HG03571 (cell line): Measurements from ENCODE around the gene DRC7.
"Not testable (repeated sequence)": the region's sequence is repeated elsewhere in the genome, so short reads cannot be mapped to it uniquely, and the experiment has no call there.

Experiments used
- ATAC-seq: cut with Tn5 transposase; IDR thresholded peaks from one replicate; pipeline ENCODE4 v1.9.1; 2021; ENCODE audit not compliant: unreplicated experiment

The DRC7 gene

DNA sequence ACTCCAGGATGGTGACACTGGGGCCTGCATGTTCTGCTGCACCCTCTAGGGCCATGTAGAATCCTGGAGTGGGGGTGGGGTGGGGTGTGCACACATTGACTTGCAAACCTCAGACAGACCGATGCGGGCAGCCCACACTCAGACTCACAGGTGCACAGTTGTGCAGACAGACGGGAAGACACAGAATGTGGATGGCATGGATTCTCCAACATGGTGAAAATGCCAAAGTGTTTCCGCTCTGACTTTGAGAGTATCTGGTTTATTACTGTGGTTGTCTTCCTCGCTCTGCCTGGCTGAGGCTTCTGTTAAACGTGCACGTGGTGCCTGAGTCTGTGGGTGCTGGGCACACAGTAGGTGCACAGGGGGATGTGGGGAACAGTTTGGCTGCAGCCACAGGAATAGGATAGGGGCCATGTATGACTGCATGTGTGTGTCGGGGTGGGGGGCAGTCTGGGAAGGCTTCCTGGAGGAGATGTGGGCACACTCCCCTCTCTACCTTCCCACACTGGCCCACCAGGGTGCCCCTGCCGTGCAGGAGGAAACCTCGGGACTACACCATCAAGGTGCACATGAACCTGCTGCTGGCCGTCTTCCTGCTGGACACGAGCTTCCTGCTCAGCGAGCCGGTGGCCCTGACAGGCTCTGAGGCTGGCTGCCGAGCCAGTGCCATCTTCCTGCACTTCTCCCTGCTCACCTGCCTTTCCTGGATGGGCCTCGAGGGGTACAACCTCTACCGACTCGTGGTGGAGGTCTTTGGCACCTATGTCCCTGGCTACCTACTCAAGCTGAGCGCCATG lies 35.5 kb upstream of the DRC7 start:
- ATAC-seq, result no peak

DNA sequence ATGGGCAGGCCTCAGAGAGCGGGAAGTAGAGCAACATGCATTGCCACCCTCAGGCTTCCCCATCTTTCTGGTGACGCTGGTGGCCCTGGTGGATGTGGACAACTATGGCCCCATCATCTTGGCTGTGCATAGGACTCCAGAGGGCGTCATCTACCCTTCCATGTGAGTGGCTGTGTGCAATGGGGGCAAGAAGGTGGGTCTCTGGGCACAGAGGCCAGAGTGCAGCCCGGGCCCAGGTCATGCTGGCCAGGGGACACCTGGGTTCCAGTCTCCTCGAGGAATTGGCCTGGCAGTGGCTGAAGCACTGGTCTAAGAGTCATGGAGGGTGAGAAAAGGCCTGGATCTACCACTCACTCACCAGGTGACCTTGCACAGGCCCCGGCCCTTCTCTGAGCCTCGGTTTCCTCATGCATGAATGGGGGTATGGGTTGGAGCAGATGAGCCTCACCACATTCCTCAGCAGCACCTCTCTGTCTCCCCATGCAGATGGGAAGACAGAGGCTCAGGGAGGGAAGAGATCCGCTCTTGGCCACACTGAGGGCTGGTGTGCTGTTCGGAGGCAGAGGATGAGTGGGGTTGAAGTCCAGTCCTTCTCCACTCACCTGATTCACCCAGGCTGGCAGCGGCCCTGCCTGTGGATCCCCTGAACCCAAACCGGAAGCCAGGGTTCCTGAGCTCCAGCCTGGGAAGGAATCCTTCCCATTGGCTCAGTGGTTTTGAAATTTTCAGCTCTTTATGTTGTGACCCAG lies 33.7 kb upstream of the DRC7 start:
- no peak for ATAC-seq

DNA sequence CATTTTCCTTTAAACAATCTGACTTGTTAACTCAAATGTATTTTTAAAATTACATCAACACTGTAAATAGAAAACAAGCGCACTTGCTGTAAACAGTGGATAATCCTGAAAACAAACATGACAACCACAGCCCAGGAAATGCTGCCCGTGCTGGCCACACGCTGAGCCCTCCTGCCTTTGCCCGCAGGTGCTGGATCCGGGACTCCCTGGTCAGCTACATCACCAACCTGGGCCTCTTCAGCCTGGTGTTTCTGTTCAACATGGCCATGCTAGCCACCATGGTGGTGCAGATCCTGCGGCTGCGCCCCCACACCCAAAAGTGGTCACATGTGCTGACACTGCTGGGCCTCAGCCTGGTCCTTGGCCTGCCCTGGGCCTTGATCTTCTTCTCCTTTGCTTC lies 33.1 kb upstream of the DRC7 start:
- no peak for ATAC-seq

DNA sequence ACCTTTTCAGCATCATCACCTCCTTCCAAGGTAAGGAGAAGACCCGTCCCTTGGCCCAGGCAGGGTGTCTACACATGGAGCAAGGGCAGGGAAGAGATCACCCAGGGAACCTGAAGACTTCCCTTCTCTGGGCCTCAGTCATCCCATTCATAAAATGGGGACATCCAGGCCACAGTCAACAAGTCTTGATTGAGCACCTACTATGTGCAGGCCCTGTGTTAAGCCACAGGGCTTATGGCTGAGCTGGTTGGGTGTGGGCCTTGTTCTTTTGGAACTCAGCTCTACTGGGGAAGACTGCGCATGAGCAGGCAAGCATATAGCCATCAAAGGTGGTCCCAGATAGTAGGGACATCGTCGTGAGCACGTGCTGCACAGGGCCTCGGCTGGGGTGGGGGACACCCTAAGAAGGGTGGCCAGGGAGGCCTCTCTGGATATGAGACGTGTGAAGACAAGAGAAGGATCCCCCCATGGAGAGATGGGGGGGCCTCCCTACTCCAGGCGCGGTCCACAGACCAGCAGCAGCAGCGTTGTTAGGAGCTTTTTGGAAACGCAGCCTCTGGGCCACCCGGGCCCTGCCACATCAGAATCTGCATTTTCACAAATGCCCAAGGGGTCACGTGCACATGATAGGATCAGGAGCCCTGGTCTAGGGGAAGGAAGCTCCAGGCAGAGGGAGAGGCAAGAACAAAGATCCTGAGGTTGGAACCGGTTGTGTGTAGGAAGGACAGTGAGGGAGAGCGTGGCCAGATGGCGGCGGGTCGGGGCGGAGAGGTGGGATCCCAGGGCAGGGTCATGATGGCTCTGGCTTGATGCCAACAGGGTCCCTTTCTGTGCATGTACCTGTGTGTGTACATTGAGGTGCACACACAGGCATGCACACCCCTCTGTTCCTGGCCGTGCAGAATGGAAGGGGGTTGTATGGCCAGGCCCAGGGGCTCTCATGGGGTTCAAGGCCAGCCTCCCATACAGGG lies 32.4 kb upstream of the DRC7 start:
- ATAC-seq, result no peak

DNA sequence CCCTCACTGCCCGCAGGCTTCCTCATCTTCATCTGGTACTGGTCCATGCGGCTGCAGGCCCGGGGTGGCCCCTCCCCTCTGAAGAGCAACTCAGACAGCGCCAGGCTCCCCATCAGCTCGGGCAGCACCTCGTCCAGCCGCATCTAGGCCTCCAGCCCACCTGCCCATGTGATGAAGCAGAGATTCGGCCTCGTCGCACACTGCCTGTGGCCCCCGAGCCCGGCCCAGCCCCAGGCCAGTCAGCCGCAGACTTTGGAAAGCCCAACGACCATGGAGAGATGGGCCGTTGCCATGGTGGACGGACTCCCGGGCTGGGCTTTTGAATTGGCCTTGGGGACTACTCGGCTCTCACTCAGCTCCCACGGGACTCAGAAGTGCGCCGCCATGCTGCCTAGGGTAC lies 31.2 kb upstream of the DRC7 start:
- no peak for ATAC-seq

DNA sequence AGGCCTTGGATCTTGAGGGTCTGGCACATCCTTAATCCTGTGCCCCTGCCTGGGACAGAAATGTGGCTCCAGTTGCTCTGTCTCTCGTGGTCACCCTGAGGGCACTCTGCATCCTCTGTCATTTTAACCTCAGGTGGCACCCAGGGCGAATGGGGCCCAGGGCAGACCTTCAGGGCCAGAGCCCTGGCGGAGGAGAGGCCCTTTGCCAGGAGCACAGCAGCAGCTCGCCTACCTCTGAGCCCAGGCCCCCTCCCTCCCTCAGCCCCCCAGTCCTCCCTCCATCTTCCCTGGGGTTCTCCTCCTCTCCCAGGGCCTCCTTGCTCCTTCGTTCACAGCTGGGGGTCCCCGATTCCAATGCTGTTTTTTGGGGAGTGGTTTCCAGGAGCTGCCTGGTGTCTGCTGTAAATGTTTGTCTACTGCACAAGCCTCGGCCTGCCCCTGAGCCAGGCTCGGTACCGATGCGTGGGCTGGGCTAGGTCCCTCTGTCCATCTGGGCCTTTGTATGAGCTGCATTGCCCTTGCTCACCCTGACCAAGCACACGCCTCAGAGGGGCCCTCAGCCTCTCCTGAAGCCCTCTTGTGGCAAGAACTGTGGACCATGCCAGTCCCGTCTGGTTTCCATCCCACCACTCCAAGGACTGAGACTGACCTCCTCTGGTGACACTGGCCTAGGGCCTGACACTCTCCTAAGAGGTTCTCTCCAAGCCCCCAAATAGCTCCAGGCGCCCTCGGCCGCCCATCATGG lies 30.5 kb upstream of the DRC7 start:
- ATAC-seq, result no peak

DNA sequence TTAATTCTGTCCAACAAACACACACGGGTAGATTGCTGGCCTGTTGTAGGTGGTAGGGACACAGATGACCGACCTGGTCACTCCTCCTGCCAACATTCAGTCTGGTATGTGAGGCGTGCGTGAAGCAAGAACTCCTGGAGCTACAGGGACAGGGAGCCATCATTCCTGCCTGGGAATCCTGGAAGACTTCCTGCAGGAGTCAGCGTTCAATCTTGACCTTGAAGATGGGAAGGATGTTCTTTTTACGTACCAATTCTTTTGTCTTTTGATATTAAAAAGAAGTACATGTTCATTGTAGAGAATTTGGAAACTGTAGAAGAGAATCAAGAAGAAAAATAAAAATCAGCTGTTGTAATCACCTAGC lies 30.0 kb upstream of the DRC7 start:
- no peak for ATAC-seq

DNA sequence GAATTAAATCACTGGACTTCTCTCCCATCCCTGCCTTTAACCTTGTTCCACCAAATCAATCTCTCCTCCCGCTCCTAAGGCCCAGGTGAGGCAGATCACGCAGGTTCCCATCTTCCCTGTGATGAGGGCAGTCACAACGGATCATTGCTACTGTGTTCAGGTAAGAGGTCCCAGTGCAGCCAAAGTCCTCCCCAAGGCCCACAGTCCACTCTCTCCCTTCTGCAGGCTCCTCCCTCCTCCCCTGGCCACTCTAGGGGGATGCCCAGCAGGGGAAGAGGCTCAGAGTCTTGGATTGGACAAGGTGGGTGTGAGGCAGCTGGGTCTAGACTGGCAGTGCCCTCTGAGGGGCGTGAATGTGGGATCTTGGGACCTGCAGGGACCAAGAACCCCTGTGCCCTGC lies 29.1 kb upstream of the DRC7 start:
- ATAC-seq, result no peak

DNA sequence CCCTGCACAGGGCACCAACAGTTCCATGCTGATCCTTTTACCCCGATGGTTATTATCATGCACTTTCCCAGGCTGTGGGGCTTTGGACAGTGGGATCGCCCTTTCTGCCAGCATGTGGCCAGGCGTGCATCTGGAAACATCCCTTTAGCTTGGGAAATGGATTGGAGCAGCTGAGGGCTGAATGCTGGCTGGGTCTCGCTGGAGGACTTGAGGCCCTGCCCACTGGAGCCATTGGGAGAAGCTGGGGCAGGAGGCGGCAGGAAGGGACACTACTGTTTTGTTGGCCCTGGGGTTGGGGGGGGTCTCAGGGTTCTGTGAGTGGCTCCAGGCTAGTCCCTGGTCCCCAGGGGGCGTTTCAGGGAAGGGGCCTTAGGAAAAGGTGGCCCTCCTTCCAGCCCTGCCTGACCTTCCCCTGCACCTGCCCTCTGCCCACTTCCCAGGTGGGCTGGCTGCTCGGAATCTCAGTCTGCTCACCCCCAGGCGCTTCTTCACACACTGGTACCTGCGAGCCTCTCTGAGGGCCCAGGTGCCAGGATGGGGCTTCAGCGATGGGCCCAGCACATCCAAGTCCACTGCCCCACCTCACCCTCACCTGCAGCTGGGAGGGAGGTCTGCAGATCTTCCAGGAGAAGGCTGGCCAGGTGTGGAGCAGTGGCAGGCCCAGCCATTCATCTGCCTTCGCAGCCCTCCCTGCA lies 28.1 kb upstream of the DRC7 start:
- no peak for ATAC-seq

DNA sequence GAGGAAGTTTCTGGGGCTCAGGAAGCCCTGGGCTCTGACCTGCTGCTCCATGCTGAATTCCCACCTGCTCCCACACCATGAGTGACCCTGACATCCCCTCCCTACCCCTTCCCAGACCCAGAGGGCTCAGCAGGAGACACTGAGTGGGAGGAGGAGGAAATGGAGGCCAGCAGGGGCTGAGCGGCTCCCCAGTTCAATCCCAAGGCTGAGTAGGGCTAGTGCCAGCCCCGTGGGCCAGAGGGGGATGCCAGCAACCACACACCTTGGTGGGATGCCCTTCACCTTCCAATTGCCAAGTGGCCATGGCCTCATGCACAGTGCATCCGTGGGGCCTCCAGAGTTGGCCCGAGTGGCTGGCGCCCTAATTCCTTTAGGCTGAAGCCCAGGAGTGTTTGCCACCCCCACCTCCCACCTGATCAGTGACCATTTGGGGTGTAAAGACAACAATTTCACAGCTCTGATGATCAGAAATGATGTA lies 27.5 kb upstream of the DRC7 start:
- ATAC-seq, result no peak

DNA sequence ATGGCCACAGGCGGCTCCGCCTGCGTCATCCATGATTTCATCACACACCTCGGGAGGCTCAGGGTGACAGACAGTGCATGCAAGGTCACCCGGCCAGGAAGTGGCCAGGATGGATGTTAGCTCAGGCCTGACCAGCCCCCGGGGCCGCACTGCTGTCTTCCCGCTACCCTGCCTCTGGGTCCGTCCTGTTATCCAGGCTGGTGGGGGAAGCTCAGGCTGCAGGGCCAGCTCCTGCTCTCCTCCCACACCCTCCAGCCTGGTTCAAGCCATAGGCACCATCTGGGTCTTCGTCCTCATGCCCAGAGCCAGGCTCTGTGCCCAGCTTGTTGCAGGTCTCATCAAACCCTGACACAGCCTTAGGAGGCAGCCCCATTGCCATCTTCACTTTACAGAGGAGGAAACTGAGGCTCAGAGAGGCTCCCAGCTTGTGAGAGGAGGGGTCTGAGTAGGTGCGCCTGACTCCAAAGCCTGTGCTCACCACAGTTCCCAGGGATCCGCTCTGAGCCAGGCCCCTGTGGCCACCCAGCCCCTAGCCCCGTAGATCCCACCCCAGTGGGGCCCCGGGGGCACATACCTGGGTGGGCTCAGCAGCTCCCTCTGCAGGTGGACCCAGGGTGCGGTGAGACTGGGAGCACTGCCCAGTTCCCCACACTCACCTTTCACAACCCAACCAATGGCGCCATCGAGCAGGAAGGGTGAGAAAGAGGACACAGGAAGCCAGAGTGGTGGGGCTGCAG lies 26.9 kb upstream of the DRC7 start:
- no peak for ATAC-seq

DNA sequence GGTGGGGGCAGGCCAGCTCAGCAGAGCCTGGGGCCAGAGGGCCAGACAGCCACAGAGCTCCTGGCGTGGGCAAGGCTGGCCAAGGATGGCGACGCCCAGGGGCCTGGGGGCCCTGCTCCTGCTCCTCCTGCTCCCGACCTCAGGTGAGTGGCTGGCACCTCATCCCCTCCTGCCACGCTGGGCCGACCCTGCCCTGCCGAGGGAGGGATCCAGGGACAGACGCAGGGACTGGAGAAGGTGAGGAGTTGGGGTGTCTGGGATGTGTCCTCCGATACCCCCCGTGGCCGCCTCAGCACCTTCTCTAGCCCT lies 26.4 kb upstream of the DRC7 start, which contains the start of gene ADGRG3:
Gene ADGRG3 (plus strand): TSS at position 44 of the 309 bp plus-strand sequence. CDS start 42 bp downstream, at position 86.
- no peak for ATAC-seq

DNA sequence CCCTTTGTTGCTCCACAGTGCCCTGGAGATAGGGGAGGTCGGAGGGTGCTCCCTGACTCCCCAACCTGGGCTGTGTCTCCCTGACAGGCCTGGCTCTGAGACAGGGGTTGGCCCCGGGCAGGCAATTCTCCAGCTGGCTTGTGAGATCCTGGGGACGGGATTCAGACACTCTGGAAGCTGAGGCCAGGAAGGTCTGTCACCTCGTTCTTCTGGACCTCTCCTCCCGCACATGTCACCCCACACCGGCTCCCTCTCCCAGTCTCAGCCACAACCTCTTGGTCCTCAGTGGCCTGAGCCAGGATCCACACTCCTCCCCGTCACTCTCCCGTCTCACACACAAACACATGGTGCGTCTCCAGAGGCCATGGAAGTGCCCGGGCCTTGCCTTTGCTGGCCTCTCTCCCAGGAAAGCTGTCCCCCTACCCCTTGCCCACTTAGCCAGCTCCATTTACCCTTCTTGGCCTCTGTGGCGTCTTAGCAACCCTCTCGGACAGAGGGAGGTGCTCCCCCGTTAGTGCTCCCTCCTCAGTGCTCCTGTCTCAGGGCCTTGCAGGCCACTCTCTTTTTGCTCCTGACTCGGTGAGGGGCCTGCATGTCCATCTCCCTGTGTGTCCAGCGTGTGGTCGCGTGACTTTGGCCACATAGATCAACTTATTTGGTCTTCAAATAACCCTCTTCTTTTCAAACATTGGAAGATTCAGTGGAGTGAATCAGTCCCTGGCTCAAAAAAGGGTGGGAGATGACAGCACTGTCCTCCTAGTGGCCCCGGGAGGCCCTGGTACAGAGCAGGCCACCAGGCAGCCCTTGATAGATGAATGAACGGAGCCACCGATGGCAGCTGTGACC lies 25.8 kb upstream of the DRC7 start:
- no peak for ATAC-seq

DNA sequence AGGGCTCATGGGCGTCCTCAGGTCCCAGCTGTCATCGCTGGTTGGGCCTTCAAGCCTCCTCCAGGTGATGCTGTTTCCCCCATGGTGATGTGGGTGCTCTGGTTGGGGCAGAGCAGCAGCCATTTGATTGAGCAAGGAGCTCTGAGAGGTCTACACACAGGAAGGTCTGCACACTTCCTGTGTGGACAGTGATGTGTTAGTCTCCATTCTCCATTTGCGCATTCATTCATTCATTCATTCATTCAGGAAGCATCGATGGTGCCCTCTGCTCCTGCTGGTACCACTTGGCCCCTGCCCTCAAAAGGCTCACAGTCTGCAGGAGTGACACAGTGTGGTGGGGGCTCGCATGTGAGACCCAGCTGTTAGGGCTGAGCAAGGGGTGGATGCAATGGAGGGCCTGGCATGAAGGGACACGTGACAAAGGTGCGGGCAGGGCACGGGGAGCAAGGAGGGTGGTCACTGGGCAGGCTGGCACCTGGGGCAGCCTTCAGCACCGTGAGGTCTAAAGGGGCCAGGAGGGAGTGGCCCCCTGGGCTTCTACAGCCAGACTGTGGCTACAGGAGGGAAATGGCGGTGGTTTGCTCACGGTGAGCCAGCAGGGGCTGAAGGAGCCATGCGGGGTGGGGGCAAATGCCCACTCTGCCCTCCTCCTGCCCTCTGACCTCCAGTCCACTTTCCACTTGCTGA lies 25.0 kb upstream of the DRC7 start:
- no peak for ATAC-seq

DNA sequence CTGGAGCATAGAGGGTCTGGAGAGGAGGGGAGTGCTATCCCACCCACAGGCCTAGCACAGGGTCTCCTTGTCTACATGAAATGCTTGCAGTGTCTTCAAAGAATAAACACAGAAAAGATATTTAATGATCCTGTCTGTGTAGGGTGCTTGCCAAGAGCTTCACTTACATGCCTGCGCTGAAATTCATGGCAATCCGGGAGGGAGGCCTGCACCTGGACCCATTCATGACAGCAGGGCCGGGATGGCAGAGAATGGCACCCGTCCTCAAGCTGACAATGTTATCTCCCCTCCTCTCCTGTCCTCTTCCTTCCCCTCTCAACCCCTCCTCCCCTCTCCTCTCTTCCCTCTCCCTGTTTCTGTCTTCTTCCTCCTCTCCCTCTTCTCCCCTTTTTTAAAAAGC lies 24.4 kb upstream of the DRC7 start:
- no peak for ATAC-seq

DNA sequence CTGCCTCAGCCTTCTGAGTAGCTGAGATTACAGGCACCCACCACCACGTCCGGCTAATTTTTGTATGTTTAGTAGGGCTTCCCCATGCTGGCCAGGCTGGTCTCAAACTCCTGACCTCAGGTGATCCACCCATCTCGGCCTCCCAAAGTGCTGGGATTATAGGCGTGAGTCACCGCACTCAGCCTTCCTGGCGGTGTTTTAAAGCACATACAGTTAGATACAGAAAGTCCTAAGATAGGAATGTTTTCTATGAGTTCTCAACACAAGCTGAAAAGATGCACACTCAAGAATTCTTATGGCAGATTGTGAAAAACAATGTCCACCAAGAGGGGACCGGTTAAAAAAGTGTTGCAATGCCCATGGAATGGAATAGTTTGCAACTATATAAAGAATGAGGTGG lies 23.2 kb upstream of the DRC7 start:
- not testable (repeated sequence) for ATAC-seq

DNA sequence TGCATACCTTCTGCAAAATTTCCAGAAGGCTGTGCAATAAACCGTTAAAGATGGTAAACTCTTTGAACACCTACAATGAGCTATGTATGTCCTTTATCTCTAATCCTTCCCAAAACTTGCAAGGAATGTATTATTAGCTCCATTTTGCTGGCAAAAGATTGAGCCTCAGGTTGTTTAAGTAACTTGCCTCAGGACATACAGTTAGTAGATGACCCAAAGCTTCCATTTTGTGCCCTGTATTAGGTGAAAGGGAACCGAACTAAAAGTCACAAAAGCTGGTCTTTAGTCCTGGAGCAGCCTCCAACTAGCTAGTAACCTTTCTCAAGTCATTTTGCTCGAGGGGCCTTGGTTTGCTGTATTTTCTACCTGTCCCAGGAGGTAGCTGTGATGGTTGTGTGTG lies 22.2 kb upstream of the DRC7 start:
- ATAC-seq, result no peak

DNA sequence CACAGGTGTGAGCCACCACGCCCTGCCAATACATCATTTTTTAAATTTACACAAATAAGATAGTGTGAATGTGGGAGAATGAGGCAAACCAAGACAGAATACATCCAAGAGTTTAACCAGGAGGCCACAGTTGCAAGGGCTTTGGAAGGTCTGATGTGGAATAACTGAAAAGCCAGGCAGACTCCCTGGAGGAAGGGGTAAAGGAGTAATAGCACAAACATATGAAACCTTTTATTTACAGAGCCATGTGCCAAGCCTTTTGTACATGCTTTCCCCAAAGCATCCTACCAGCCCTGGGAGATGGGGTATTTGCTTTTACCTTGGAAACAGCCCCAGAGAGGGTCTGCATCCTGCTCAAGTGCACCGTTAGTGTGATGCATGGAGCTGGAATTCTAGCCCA lies 21.8 kb upstream of the DRC7 start:
- no peak for ATAC-seq
